Measurements from ENCODE around the gene FAU. TPM values are rescaled to one million over a fixed set of nuclear protein-coding genes. Genes with fewer than 3 reads are reported as not detected.

The FAU gene
- total and polyA plus RNA-seq, 9 of the 15 experiments (the other 6 are each of a cell fraction or from before 2014, with no cell fraction given), result 433 to 1,827 (median 942) TPM

DNA sequence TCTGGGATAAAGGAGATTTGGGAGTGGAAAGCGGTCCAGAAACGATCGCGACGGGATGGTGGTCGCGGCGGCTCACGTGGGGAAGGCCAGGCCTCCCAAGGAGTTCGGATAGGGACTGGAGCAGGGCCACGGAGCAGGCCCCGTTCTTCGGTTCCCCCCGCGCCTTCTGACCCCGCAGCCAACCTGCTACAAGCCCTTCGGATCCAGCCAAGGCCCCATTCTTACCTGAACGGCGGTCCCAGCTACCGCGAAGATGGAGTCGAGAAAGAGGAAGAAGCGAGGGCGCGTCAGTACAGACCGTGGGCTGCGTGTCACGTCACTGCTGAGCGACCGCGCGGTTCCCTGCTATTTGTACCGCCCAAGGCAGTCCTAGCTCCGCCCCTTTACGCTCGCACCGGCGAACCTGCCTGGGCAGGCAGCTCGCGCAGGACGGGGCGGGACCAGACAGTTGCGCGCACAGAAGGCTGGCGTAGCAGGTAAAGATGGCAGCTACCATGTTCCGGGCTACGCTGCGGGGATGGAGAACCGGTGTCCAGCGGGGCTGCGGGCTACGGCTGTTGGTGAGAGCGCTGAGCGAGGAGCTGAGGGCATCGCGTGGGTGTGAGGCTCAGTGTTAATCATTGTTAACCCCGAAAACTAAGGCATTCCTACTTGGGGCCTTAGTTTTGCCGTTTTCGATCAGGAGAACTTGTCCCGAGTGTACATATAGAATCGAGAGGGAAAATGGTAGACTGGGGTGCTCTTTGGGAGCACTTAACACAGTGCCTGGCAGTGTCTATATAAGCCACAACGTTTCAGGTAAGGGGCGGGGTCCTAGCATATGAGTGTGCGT, at the start of gene FAU, which contains the start of gene MRPL49 (continued):
- TF ChIP-seq, protein P1, sequence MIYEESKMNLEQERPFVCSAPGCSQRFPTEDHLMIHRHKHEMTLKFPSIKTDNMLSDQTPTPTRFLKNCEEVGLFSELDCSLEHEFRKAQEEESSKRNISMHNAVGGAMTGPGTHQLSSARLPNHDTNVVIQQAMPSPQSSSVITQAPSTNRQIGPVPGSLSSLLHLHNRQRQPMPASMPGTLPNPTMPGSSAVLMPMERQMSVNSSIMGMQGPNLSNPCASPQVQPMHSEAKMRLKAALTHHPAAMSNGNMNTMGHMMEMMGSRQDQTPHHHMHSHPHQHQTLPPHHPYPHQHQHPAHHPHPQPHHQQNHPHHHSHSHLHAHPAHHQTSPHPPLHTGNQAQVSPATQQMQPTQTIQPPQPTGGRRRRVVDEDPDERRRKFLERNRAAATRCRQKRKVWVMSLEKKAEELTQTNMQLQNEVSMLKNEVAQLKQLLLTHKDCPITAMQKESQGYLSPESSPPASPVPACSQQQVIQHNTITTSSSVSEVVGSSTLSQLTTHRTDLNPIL (CRISPR knock-in tag; IDR thresholded peaks at IDR 0.05), result no peak
- TF ChIP-seq, protein P2, sequence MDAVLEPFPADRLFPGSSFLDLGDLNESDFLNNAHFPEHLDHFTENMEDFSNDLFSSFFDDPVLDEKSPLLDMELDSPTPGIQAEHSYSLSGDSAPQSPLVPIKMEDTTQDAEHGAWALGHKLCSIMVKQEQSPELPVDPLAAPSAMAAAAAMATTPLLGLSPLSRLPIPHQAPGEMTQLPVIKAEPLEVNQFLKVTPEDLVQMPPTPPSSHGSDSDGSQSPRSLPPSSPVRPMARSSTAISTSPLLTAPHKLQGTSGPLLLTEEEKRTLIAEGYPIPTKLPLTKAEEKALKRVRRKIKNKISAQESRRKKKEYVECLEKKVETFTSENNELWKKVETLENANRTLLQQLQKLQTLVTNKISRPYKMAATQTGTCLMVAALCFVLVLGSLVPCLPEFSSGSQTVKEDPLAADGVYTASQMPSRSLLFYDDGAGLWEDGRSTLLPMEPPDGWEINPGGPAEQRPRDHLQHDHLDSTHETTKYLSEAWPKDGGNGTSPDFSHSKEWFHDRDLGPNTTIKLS (IDR thresholded peaks at IDR 0.05; ENCODE audit: borderline replicate concordance, low read depth), result no peak; the same call in 1 of the 2 replicates
- no peak for TF ChIP-seq SMARCC2 (IDR thresholded peaks at IDR 0.05; ENCODE audit: low read depth)
- no peak for TF ChIP-seq HDAC6 (IDR thresholded peaks at IDR 0.05; ENCODE audit: low read depth, low read length)
- no peak for TF ChIP-seq ZNF79 (CRISPR knock-in tag; IDR thresholded peaks at IDR 0.05; ENCODE audit: low read depth)
- TF ChIP-seq, protein P3, sequence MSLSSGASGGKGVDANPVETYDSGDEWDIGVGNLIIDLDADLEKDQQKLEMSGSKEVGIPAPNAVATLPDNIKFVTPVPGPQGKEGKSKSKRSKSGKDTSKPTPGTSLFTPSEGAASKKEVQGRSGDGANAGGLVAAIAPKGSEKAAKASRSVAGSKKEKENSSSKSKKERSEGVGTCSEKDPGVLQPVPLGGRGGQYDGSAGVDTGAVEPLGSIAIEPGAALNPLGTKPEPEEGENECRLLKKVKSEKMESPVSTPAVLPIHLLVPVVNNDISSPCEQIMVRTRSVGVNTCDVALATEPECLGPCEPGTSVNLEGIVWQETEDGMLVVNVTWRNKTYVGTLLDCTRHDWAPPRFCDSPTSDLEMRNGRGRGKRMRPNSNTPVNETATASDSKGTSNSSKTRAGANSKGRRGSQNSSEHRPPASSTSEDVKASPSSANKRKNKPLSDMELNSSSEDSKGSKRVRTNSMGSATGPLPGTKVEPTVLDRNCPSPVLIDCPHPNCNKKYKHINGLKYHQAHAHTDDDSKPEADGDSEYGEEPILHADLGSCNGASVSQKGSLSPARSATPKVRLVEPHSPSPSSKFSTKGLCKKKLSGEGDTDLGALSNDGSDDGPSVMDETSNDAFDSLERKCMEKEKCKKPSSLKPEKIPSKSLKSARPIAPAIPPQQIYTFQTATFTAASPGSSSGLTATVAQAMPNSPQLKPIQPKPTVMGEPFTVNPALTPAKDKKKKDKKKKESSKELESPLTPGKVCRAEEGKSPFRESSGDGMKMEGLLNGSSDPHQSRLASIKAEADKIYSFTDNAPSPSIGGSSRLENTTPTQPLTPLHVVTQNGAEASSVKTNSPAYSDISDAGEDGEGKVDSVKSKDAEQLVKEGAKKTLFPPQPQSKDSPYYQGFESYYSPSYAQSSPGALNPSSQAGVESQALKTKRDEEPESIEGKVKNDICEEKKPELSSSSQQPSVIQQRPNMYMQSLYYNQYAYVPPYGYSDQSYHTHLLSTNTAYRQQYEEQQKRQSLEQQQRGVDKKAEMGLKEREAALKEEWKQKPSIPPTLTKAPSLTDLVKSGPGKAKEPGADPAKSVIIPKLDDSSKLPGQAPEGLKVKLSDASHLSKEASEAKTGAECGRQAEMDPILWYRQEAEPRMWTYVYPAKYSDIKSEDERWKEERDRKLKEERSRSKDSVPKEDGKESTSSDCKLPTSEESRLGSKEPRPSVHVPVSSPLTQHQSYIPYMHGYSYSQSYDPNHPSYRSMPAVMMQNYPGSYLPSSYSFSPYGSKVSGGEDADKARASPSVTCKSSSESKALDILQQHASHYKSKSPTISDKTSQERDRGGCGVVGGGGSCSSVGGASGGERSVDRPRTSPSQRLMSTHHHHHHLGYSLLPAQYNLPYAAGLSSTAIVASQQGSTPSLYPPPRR (CRISPR knock-in tag; IDR thresholded peaks at IDR 0.05; ENCODE audit: borderline replicate concordance), result peak; percentile 97; the same call in 1 of the 2 replicates
- TF ChIP-seq PURB (CRISPR knock-in tag; IDR thresholded peaks at IDR 0.05; ENCODE audit: low read depth), result no peak
- TF ChIP-seq HIVEP1 (CRISPR knock-in tag; IDR thresholded peaks at IDR 0.05), result no peak
- TF ChIP-seq RBM39 (optimal IDR thresholded peaks at IDR 0.05; ENCODE audit: low read depth, low read length), result no peak
- TF ChIP-seq ZNF232 (CRISPR knock-in tag; IDR thresholded peaks at IDR 0.05), result no peak; the same call in 1 of the 2 replicates
- TF ChIP-seq FOXK1 (CRISPR knock-in tag; IDR thresholded peaks at IDR 0.05; ENCODE audit: borderline replicate concordance), result no peak
- TF ChIP-seq PHB2 (IDR thresholded peaks at IDR 0.05; ENCODE audit: low read depth), result 0 out of 2 replicates have a peak, but pooled peaks have one; percentile 14
- TF ChIP-seq NR2C2 (CRISPR knock-in tag; IDR thresholded peaks at IDR 0.05), result peak; percentile 81
- peak; percentile 84 for TF ChIP-seq NR2C2 (tag; IDR thresholded peaks at IDR 0.05)
- no peak for TF ChIP-seq ZNF778 (CRISPR knock-in tag; IDR thresholded peaks at IDR 0.05)
- TF ChIP-seq, protein P4, sequence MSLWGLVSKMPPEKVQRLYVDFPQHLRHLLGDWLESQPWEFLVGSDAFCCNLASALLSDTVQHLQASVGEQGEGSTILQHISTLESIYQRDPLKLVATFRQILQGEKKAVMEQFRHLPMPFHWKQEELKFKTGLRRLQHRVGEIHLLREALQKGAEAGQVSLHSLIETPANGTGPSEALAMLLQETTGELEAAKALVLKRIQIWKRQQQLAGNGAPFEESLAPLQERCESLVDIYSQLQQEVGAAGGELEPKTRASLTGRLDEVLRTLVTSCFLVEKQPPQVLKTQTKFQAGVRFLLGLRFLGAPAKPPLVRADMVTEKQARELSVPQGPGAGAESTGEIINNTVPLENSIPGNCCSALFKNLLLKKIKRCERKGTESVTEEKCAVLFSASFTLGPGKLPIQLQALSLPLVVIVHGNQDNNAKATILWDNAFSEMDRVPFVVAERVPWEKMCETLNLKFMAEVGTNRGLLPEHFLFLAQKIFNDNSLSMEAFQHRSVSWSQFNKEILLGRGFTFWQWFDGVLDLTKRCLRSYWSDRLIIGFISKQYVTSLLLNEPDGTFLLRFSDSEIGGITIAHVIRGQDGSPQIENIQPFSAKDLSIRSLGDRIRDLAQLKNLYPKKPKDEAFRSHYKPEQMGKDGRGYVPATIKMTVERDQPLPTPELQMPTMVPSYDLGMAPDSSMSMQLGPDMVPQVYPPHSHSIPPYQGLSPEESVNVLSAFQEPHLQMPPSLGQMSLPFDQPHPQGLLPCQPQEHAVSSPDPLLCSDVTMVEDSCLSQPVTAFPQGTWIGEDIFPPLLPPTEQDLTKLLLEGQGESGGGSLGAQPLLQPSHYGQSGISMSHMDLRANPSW (CRISPR knock-in tag; IDR thresholded peaks at IDR 0.05), result peak; percentile 90
- no peak for TF ChIP-seq ZC3H11A (IDR thresholded peaks at IDR 0.05; ENCODE audit: low read depth, low read length)
